HG03460 (cell line): ENCODE data around the gene ABCG4.
A peak's percentile ranks its signal among the peaks of the same experiment; 100 is the strongest.
"Not testable (repeated sequence)": the region's sequence is repeated elsewhere in the genome, so short reads cannot be mapped to it uniquely, and the experiment has no call there.

Experiments used
- ATAC-seq: cut with Tn5 transposase; IDR thresholded peaks from one replicate; pipeline ENCODE4 v1.9.1; 2021; ENCODE audit not compliant: unreplicated experiment

ABCG4 gene

GRCh38 chr11:119152604-119153003 is 3.8 kb downstream of the ABCG4 start:
- no peak for ATAC-seq

GRCh38 chr11:119153049-119153818 is 4.4 kb downstream of the ABCG4 start:
- ATAC-seq: no peak

GRCh38 chr11:119154178-119154577 is 5.3 kb downstream of the ABCG4 start:
- no peak for ATAC-seq

- no peak for ATAC-seq
Observed at GRCh38 chr11:119155733-119156492, 7.1 kb downstream of the ABCG4 start.

GRCh38 chr11:119156496-119156895 is 7.6 kb downstream of the ABCG4 start:
- no peak for ATAC-seq

- ATAC-seq: no peak
Observed at GRCh38 chr11:119157063-119157462, 8.2 kb downstream of the ABCG4 start.

- ATAC-seq: no peak
Observed at GRCh38 chr11:119158467-119158866, 9.6 kb downstream of the ABCG4 start.

- ATAC-seq: no peak
Observed at GRCh38 chr11:119160151-119160550, 11.3 kb downstream of the ABCG4 start.

GRCh38 chr11:119161871-119162270 is 13.0 kb downstream of the ABCG4 start:
- ATAC-seq: no peak

- ATAC-seq: no peak
Observed at GRCh38 chr11:119166368-119167076, 17.7 kb downstream of the ABCG4 start.

- ATAC-seq: not testable (repeated sequence)
Observed at GRCh38 chr11:119167077-119167458, 18.2 kb downstream of the ABCG4 start.

- no peak for ATAC-seq
Observed at GRCh38 chr11:119167933-119168332, 19.1 kb downstream of the ABCG4 start.

- peak; percentile 91 for ATAC-seq
Observed at GRCh38 chr11:119168471-119169281, 19.8 kb downstream of the ABCG4 start, which contains the start of gene NLRX1. Gene NLRX1, plus strand, starts transcription at chr11:119168725. Its CDS starts 2,679 bp downstream, at chr11:119171404.

GRCh38 chr11:119169282-119169719 is 20.4 kb downstream of the ABCG4 start:
- ATAC-seq: peak; percentile 19

GRCh38 chr11:119172513-119172912 is 23.7 kb downstream of the ABCG4 start:
- ATAC-seq: no peak

- ATAC-seq: no peak
Observed at GRCh38 chr11:119173453-119173852, 24.6 kb downstream of the ABCG4 start.

GRCh38 chr11:119175493-119176077 is 26.7 kb downstream of the ABCG4 start:
- ATAC-seq: no peak

- no peak for ATAC-seq
Observed at GRCh38 chr11:119178166-119178680, 29.4 kb downstream of the ABCG4 start.

- ATAC-seq: no peak
Observed at GRCh38 chr11:119179342-119179741, 30.5 kb downstream of the ABCG4 start.

GRCh38 chr11:119179983-119180382 is 31.1 kb downstream of the ABCG4 start:
- ATAC-seq: no peak
